ENCODE data around the gene EXOC2.

Gene EXOC2

GRCh38 chr6:506508-506907 lies 186.4 kb downstream of the EXOC2 start:
- H3K4me3 ChIP-seq (ENCODE audit: low read depth, low read length), result no peak overlapping the region
- in situ Hi-C loops (cut with HindIII; ENCODE audit: low sequenced_read_pairs), result no loop called here
- no peak for DNase-seq (ENCODE audit: low read depth)
- no peak for TF ChIP-seq CTCF (IDR thresholded peaks at IDR 0.05; ENCODE audit: low read depth, low read length, missing control alignments)

DNA sequence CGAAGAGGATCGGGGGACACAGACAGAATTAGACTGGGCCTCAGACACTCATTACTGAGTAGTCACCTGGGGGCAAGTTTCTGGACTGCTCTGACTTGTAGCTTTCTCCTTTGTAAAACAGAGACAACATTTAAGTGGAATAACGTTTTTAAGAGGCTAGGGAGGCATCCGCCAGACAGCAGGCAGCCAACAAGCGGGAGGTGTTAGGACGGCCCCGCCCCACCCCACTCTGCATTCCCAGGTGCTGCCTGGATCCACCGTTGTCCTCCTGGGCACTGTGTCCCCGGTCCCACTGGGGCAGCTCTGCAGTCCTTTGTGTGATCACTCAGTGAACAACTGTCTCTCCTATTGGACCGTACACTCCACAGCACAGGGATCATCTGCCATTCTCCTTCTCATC lies 187.6 kb downstream of the EXOC2 start:
- no peak for TF ChIP-seq CTCF (IDR thresholded peaks at IDR 0.05; ENCODE audit: low read depth, low read length, missing control alignments)
- in situ Hi-C loops (cut with HindIII; ENCODE audit: low sequenced_read_pairs), result no loop called here
- H3K4me3 ChIP-seq (ENCODE audit: low read depth, low read length), result no peak overlapping the region
- no peak for DNase-seq (ENCODE audit: low read depth)

GRCh38 chr6:504446-504980 lies 188.4 kb downstream of the EXOC2 start:
- DNase-seq (ENCODE audit: low read depth), result no peak
- in situ Hi-C loops (cut with HindIII; ENCODE audit: low sequenced_read_pairs), result no loop called here
- TF ChIP-seq CTCF (IDR thresholded peaks at IDR 0.05; ENCODE audit: low read depth, low read length, missing control alignments), result no peak
- H3K4me3 ChIP-seq (ENCODE audit: low read depth, low read length), result no peak overlapping the region

GRCh38 chr6:503610-504362 lies 189.2 kb downstream of the EXOC2 start:
- no peak for TF ChIP-seq CTCF (IDR thresholded peaks at IDR 0.05; ENCODE audit: low read depth, low read length, missing control alignments)
- in situ Hi-C loops (cut with HindIII; ENCODE audit: low sequenced_read_pairs), result no loop called here
- no peak for DNase-seq (ENCODE audit: low read depth)
- no peak overlapping the region for H3K4me3 ChIP-seq (ENCODE audit: low read depth, low read length)

- no peak for DNase-seq (ENCODE audit: low read depth)
- H3K4me3 ChIP-seq (ENCODE audit: low read depth, low read length), result no peak overlapping the region
- in situ Hi-C loops (cut with HindIII; ENCODE audit: low sequenced_read_pairs), result no loop called here
- TF ChIP-seq CTCF (IDR thresholded peaks at IDR 0.05; ENCODE audit: low read depth, low read length, missing control alignments), result no peak
These were observed 190.2 kb downstream of the EXOC2 start for GRCh38 chr6:502761-503160.

- no peak for DNase-seq (ENCODE audit: low read depth)
- no peak for TF ChIP-seq CTCF (IDR thresholded peaks at IDR 0.05; ENCODE audit: low read depth, low read length, missing control alignments)
- in situ Hi-C loops (cut with HindIII; ENCODE audit: low sequenced_read_pairs), result no loop called here
- H3K4me3 ChIP-seq (ENCODE audit: low read depth, low read length), result no peak overlapping the region
These were observed 190.9 kb downstream of the EXOC2 start for GRCh38 chr6:501891-502601.
